GM11168 (cell line): ENCODE data around the gene EWSR1.
"Not testable (repeated sequence)": the region's sequence is repeated elsewhere in the genome, so short reads cannot be mapped to it uniquely, and the experiment has no call there.

Source experiments
- in situ Hi-C: fragments of 300-500 bp; cut with MboI; formaldehyde crosslinking; loops from one replicate; pipeline ENCODE4 v1.12.0; 2022; ENCODE audit warnings: low sequenced_read_pairs; ENCODE audit not compliant: unreplicated experiment

EWSR1 gene

GRCh38 chr22:29247891-29248290 is 20.2 kb upstream of the EWSR1 start:
- in situ Hi-C loops = not testable (repeated sequence)

- in situ Hi-C loops = no loop called here
Observed at GRCh38 chr22:29251265-29251664, 16.8 kb upstream of the EWSR1 start.

GRCh38 chr22:29251981-29252911 is 15.8 kb upstream of the EWSR1 start:
- in situ Hi-C loops = no loop called here

- in situ Hi-C loops = no loop called here
Observed at GRCh38 chr22:29253561-29254285, 14.3 kb upstream of the EWSR1 start.

- in situ Hi-C loops = no loop called here
Observed at GRCh38 chr22:29254286-29254660, 13.8 kb upstream of the EWSR1 start.

GRCh38 chr22:29255064-29255621 is 12.9 kb upstream of the EWSR1 start:
- in situ Hi-C loops = no loop called here

GRCh38 chr22:29256606-29257325 is 11.3 kb upstream of the EWSR1 start:
- in situ Hi-C loops = no loop called here

- in situ Hi-C loops = no loop called here
Observed at GRCh38 chr22:29257751-29258181, 10.3 kb upstream of the EWSR1 start.

- in situ Hi-C loops = no loop called here
Observed at GRCh38 chr22:29258407-29259252, 9.4 kb upstream of the EWSR1 start.

- in situ Hi-C loops = no loop called here
Observed at GRCh38 chr22:29259253-29259899, 8.7 kb upstream of the EWSR1 start.

GRCh38 chr22:29260031-29260560 is 8.0 kb upstream of the EWSR1 start:
- in situ Hi-C loops = no loop called here

GRCh38 chr22:29260601-29261315 is 7.3 kb upstream of the EWSR1 start:
- in situ Hi-C loops = no loop called here

- in situ Hi-C loops = no loop called here
Observed at GRCh38 chr22:29263791-29264276, 4.2 kb upstream of the EWSR1 start.

GRCh38 chr22:29265305-29265704 is 2.8 kb upstream of the EWSR1 start:
- in situ Hi-C loops = no loop called here

GRCh38 chr22:29265929-29266328 is 2.1 kb upstream of the EWSR1 start:
- in situ Hi-C loops = no loop called here

GRCh38 chr22:29266564-29267461 is 1.3 kb upstream of the EWSR1 start:
- in situ Hi-C loops = no loop called here

- in situ Hi-C loops = no loop called here
Observed at GRCh38 chr22:29267462-29267857, 608 bp upstream of the EWSR1 start.
